NCI-H2227 treated with DMSO at 0.1 percent for 48 hours (cell line): Measurements from ENCODE around the gene GUF1.
A peak's percentile ranks its signal among the peaks of the same experiment; 100 is the strongest.

Experiments
- DNase-seq: peaks from one replicate; lab custom pipeline; 2025; lab: John Stamatoyannopoulos, UW

The GUF1 gene

DNA sequence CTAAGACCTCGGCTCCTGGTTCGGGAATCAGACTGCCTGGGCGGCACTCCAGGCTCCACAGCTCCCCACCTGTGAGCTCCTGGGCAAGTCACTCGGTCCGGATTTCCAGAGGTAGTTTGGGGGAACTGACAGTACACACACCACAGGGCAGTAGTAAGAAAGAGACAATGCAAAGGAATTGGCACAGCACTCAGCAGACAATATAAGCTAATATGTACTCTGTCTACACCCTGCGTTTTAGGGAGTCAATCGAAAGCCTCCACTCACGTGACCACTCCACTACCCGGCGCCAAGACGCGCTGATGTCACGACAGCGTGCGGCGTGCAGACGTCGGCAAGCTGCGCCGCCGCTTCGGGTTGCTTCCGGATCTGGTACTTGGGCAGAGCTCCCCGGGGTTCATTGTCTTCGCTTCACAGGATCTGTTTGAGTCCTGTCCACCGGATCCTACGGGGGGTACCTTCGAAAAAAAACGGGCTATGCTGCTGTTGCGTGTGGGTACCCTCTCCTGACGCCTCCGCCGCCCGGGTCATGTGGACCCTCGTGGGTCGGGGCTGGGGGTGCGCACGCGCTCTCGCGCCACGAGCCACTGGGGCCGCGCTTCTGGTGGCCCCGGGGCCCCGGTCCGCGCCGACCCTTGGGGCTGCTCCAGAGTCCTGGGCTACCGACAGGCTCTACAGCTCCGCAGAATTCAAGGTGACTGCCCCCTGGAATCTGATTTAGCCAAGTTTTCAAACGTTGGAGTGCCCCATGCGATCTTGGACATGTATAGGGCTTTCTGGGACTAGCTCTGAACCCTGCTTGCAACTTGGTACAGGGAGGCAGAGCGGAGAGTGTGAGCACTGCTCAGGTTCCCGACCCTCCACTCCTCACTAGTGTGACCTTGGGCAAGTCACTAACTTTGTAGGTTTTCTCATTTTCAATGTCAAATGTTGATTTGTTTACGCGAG, at the start of gene GUF1:
GUF1 (plus strand) TSS at position 327 of the 948 bp plus-strand sequence; CDS start at position 530, 203 bp downstream.
- DNase-seq: peak; percentile 66

DNA sequence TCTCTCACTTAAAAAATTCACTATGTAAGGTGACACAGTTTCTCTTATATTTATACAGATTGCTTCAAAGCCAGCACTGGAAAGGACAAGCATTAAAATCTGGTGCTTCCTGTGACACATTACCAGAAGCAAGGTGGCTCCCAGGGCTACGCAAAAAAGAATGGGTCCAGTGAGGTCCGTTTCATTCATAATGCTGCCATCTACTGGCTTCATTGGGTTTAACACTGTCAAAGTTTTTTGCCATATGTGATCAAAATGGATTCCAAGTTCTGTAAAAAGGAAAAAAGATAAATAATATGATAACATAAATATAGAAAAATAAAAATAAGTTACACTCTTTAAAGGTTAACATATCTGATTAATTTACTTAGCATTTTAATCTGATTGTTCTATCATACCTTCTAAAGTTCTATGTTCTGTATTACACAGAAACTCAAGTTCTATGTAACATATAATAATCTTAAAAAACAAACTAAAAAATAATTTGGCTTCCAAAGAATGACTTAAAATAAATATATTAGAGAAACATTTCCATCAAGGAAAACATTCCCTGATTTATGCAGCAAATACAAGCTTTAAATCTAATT, 48.8 kb upstream of the GUF1 start:
- peak; percentile 12 for DNase-seq

GRCh38 chr4:44632089-44632488, 46.1 kb upstream of the GUF1 start:
- no peak for DNase-seq

- DNase-seq: no peak
Observed at GRCh38 chr4:44632733-44633132, 45.5 kb upstream of the GUF1 start.

DNA sequence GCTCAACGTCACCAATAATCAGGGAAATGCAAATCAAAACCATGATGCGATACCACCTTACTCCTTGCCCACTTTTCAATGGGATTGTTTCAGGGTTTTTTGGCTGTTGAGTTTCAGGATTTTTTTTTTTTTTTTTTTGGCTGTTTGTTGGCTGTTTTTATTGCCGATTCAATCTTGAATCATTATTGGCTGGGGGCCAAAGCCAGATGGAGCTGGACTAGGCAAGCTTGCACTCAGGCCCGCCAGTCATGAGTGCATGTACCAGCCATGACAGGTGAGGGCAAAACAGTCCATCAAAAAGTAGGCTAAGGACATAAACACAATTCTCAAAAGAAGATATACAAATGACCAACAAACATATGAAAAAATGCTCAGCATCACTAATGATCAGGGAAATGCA, 40.1 kb upstream of the GUF1 start:
- no peak for DNase-seq

DNA sequence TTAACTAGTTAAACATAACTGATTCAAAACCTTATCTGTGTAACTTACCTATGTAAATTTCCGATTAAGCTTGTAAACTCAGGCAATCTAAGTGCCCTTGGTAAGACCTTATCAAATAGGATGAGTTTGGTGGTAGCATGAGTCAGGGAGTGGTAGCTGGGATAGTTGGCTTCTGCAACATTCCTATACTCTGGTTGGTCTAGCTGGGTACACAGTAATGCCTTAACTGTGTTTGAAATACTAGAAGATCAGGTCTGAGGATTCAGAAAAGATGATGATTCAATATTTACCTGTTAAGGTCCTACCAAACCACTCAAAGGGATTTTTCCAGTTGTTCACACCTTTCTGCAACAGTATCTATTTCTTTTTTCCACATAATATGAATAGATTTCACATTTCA, 32.1 kb upstream of the GUF1 start:
- no peak for DNase-seq

DNA sequence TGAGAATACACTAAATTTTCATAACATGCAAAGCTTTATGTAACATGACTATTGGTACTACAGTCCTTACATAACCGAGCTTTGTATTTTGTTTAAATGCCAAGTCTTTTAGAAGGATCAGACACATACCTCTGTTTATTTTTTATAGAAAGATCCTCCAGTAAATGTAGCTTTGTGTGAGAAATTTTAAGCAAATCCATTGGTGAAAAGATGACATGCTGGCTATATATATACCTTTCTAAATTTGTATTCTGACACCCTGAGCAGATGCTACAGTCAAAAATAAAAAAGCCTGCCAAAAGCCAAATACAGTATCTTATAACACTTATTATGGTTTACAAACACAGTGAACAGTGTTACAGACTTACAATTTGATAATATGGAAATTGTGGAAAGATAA, 26.8 kb upstream of the GUF1 start, which contains the start of gene YIPF7:
YIPF7 (minus strand) TSS at position 201 of the 400 bp plus-strand sequence. CDS start 1,525 bp downstream, outside the sequence.
- no peak for DNase-seq

DNA sequence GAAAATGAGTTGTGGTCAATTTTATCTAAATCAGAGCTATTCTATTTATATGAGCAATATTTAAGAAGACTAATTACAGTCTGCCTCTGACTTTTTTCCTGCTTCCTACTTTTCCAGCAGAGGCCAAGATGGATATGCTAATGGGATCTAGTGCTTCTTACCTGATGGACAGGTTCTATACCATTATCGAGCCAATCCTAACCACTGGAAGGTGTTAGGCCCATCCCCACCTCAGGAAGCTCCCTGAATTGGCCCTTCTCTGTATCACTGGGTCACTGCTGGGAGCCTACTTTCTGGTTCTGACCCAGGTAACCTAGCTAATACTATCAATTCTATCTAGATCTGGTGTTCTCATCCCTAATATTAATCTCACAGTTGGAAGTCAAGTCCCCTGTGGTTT, 26.2 kb upstream of the GUF1 start:
- no peak for DNase-seq

- DNase-seq: no peak
Observed at GRCh38 chr4:44660396-44660795, 17.8 kb upstream of the GUF1 start.

DNA sequence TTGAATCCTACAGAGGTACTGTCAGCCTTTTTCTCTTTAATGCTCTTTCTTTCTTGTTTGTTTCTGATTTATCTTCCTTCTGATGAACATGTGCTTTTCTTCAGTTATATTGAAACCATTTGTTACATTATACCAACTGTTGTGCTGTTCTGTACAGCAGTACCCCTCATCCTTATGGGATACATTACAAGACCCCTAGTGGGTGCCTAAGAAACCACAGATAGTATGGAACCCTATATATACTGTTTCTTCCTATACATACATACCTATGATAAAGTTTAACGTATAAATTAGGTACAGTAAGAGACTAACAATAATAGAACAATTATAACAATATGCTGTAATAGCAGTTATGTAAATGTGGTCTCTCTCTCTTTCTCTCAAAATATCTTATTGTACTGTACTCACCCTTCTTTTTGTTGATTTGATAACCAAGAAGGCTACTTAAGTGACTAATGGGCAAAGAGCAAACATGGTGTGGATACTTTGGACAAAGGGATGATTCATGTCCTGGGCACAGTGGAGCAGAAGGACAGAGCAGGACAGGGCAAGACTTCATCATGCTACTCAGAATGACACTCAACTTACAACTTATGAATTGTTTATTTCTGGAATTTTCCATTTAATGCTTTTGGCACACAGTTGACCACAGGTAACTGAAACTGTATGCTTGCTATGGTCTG, 16.1 kb upstream of the GUF1 start:
- DNase-seq: no peak

GRCh38 chr4:44662623-44663005, 15.6 kb upstream of the GUF1 start:
- no peak for DNase-seq

DNA sequence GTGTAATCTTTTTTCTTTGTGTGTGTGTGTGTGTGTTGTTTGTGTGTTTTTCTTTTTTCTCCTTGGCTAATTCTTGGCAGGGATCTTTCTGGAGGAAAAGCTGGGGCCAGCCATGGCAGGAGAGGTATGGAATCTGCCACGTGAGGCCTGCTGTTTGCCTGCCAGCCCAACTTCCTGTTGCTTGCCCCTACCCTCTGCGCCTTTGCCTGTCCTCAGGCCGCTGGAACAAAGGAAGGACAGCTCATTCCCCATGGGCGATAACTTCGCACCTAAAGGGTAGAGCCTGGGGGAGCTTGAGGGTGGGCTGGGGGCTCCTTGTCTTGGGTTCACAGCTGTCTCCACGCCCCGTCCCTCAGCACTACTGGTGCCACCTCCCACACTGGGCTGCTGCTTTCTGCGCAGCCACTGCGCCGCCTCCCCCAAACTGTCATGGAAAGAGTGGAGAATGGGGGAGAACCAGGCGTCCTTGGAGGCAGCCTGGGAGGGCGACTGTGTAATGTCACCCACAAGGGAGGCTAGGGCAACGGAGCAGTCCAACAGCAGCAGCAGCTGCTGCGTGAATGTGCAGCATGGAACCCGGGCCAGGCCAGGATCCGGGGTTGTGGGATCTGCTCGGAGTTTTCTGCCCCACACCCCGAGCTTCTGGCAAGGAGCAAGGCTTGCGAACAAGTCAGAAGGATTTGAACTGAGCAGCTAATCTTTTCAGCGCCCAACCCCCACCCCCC, 14.5 kb upstream of the GUF1 start:
- no peak for DNase-seq

DNA sequence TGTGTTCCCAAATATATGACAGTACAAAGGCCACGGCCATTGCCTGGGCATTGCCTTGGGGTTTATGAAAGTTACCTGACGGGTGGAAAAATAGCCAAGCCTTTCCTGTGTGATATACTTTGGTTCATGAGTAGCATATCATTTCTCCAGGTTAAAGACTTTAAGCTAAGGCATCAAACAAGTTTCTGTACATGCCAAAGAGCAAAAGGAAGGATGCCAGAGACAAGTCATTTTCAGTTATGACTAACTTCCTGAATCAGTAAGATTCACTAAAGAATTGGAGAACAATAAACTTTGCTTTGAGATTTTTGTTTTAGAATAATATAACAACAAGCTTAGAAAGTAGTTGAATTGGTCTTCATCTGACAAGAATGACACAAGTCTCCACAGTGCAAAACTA, 9.7 kb upstream of the GUF1 start:
- DNase-seq: no peak

DNA sequence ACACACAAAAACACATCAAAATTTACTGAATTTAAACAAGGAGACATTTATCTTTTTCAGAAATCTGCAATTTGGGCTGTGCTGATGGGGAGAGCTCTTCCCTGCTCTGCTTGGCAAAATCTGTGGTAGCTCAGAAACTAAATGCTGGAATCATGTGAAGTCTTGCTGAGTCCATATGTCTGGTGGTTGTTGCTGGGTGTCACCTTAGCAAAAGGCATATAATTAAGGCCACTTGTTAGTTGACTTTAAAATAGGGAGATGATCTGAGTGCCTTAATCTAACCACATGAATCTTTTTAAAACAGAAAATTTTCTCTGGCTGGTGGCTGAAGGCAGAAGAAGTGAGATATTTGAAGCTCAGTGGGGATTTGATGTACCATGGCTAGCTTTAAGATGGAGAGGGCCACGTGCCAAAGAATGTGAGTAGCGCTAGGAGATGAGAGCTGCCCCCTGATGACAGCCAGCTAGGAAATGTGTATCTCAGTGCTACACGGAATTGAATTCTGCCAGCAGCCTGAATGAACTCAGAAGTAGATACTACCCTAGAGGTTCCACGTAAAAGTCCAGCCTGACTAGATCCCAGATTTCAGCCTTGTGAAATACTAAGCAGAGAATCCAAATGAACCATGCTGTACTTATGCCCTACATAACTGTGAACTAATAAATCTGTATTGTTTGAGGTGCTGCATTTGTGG, 7.6 kb upstream of the GUF1 start:
- DNase-seq: no peak

DNA sequence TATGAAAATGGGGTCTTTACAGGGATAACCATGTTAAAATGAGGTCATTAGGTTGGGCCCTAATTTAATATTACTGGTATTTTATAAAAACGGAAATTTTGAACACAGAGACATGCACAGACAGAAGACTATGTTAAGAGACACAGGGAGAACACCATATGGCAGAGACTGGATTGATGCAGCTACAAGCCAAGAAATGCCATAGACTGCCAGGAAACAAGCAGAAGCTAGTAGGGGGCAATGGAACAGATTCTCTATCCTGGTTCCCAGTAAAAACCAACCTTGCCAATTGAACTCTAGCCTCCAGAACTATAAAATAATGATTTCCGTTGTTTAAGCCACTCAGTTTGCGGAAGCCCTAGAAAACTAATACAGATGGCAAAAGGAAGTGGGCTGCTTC, 6.6 kb upstream of the GUF1 start:
- no peak for DNase-seq

DNA sequence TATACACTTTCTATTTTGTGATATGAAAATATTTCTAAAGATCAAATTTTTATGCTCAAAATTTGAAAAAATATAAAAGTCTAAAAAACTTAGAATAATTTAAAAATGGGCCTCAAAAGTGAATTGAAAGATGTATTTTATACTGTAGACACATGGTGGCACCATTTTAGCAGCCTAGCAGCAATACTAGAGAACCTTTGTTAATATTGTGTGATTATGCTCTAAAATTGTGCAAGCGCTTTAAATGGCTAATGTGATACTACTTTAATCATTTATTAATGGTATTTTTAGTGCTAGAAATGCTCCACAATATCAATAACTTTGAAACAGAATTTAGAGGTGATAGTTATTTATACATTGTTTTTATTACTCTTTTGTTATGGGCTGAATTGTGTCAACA, 3.7 kb upstream of the GUF1 start:
- DNase-seq: no peak

- no peak for DNase-seq
Observed at GRCh38 chr4:44675366-44675765, 2.9 kb upstream of the GUF1 start.

DNA sequence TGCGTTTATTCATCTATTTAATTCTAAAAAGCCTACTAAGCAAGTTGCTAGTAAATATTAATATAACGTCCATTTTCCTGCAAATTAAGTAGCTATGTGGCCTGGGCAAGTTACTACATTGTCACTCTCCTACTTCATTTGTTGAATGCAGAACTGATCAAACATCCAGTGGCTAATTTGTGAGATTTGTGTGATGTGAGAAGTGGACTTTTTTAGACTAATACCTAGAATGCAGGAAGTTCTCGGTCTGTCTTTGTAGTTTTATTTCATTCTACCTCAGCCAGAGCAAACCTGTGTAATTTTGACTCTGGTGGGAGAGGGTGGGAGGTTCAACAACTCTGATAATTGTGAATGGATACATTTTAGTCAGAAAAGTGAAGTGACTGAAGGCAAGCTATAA, 840 bp downstream of the GUF1 start:
- no peak for DNase-seq

GRCh38 chr4:44684648-44685047, 6.4 kb downstream of the GUF1 start:
- DNase-seq: no peak

- DNase-seq: no peak
Observed at GRCh38 chr4:44700427-44700826, 22.2 kb downstream of the GUF1 start.

GRCh38 chr4:44701037-44701436, 22.8 kb downstream of the GUF1 start:
- no peak for DNase-seq

DNA sequence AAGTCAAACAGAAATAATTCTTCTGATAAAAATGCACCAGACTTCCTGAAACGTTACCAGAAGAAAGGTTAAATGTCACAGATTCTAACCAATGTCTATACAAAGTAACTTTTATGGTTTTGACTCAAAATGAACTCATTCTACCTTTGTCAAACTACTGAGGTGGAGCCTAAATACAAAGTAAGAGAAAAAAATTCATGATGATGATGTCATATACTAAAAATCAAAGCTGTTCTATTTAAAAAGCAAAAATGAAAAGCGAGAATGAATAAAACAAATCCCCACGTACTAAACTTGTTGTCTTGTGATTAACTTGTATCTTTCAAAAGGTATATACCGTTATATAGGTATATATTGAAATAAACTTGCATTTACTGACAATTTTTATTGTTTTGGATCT, 26.5 kb downstream of the GUF1 start:
- no peak for DNase-seq
